Testis (tissue), 3 donors: ENCODE measurements around the gene SYCE3. TPM values are rescaled to one million over a fixed set of nuclear protein-coding genes. Genes with fewer than 3 reads are reported as not detected.

Experiments
- DNase-seq: peaks from one replicate; pipeline ENCODE4 v3.0.0-alpha.2; 2019
- H3K27ac ChIP-seq, 2 donors: fragments of 200-600 bp; sonication (generic); one replicate each; pipeline ENCODE4 v1.5.1; 2019
- H3K27me3 ChIP-seq: fragments of 200-600 bp; sonication (generic); one replicate; pipeline ENCODE4 v1.5.1; 2019
- H3K36me3 ChIP-seq: fragments of 200-600 bp; sonication (generic); one replicate; pipeline ENCODE4 v1.5.1; 2017; ENCODE audit warnings: low read depth; ENCODE audit errors: missing control alignments
- H3K4me1 ChIP-seq: fragments of 200-600 bp; sonication (generic); one replicate; pipeline ENCODE4 v1.5.1; 2019
- H3K4me3 ChIP-seq, 2 donors: fragments of 200-600 bp; sonication (generic); one replicate each; pipeline ENCODE4 v1.5.1; 2017 to 2019
- H3K9me3 ChIP-seq: fragments of 200-600 bp; sonication (generic); one replicate; pipeline ENCODE4 v1.5.1; 2017
- CTCF ChIP-seq, 3 experiments: fragments of 450-650 bp in 2 of 3; fragments of 200-600 bp in 1 of 3; sonication (generic) in 1 of 3; IDR thresholded peaks; one replicate each; pipeline ENCODE4 v1.5.1; 2016 to 2019; ENCODE audit warnings: antibody characterized with exemption in 3 of 3, mild to moderate bottlenecking in 2 of 3, moderate library complexity in 1 of 3
- POLR2A ChIP-seq: fragments of 450-650 bp; IDR thresholded peaks from one replicate; pipeline ENCODE4 v1.6.1; 2017; ENCODE audit warnings: antibody characterized with exemption, mild to moderate bottlenecking, moderate library complexity
- WGBS, 2 donors: methylation state at CpG; one replicate each; pipeline ENCODE4 v1.1.5; 2018; 5-methylcytosine and 5-hydroxymethylcytosine counted together
- intact Hi-C: fragments of 100-400 bp; cut with DNase I; formaldehyde crosslinking; loops from one replicate; pipeline ENCODE4 v1.15.1; 2023; ENCODE audit warnings: low total_unique reads
- polyA plus RNA-seq: library from polyadenylated mRNA; stranded (reverse); fragments of 350-450 nt; fragmentation: Illumina TruSeq; extraction: RNeasy Lipid Tissue Mini Kit (QIAGEN cat#74804); gene quantifications from one replicate; pipeline ENCODE4 v1.2.3, GENCODE V29; 2014; ENCODE audit warnings: low read depth, low replicate concordance; ENCODE audit not compliant: insufficient read depth
- total RNA-seq, 2 donors: library from RNA; depleted of rRNA; stranded (reverse); fragments of >200 nt; gene quantifications; one replicate each; pipeline ENCODE4 v1.2.3, GENCODE V29; 2016

SYCE3 gene
- total and polyA plus RNA-seq, 3 donors from 2014 or later, result 40.4 to 183 (median 71.9) TPM

GRCh38 chr22:50508897-50509296 is 53.8 kb downstream of the SYCE3 start:
- Histone ChIP-seq H3K4me1 (peaks cover 9% of the 10 kb centered on the region), H3K27me3 (no peaks in the 10 kb centered on the region), H3K36me3 (no peaks in the 10 kb centered on the region), H3K4me3 (peak overlapping the region; percentile 77 to 94), H3K27ac (peak overlapping the region in 1 of 2 donors; percentile 91), H3K9me3 (no peaks in the 10 kb centered on the region)
- intact Hi-C loops, result no loop called here
- DNase-seq, result no peak
- 6 to 7% methylated on average over 3 of the region's 3 CpGs for WGBS, 2 donors
- TF ChIP-seq CTCF (IDR thresholded peaks at IDR 0.05), result no peak
- TF ChIP-seq POLR2A, result no peak

- peaks cover 9% of the 10 kb centered on the region for H3K4me1 ChIP-seq
- no peaks in the 10 kb centered on the region for H3K9me3 ChIP-seq
- intact Hi-C loops, result no loop called here
- H3K36me3 ChIP-seq, result no peaks in the 10 kb centered on the region
- H3K4me3 ChIP-seq, result peak within 1 kb of the TSS; percentile 81 to 94
- WGBS, 2 donors, result 1% methylated on average over 18 to 36 of the region's 76 CpGs
- H3K27me3 ChIP-seq, result no peaks in the 10 kb centered on the region
- H3K27ac ChIP-seq, result peak within 1 kb of the TSS; percentile 72 to 91
- DNase-seq, result peak; percentile 96
- TF ChIP-seq CTCF (IDR thresholded peaks at IDR 0.05), result peak in 1 of 3 experiments; percentile 7
- TF ChIP-seq POLR2A, result peak; percentile 31
These were observed 54.5 kb downstream of the SYCE3 start, which contains the start of gene NCAPH2 for GRCh38 chr22:50507991-50508884. NCAPH2 (plus strand) TSS chr22:50508224; CDS start chr22:50508338, 114 bp downstream.

DNA sequence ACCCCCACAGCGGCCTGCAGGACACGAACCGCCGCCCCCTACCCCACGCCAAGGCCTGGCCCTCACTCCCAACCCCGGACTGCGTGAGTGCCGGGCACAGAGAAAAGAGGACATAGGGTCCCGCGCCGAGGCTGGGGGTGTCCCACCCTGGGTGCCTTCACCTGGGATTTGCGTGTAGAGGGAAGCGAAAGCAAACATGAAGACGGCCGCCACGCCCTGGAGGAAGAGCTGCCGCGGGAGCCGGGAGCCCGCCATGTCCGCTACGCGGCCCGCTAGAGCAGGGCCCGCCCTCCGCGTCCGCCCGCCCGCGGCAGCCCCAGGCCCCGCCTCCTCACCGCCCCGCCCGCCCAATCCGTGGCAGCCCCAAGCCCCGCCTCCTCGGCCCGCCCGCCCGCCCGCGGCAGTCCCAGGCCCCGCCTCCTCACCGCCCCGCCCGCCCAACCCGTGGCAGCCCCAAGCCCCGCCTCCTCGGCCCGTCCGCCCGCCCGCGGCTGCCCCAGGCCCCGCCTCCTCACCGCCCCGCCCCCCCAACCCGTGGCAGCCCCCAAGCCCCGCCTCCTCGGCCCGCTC is 55.2 kb downstream of the SYCE3 start, which contains the start of gene LMF2:
Gene LMF2, minus strand, starts transcription at position 282 of the 570 bp plus-strand sequence. Its CDS starts 27 bp downstream, at position 255.
- no peaks in the 10 kb centered on the region for H3K9me3 ChIP-seq
- peak within 1 kb of the TSS; percentile 81 to 94 for H3K4me3 ChIP-seq
- H3K27ac ChIP-seq, result peak within 1 kb of the TSS; percentile 72 to 91
- H3K4me1 ChIP-seq, result peaks cover 9% of the 10 kb centered on the region
- DNase-seq, result peak; percentile 92
- WGBS, 2 donors, result 0% methylated on average over 28 of the region's 62 CpGs; no CpG with 5 or more reads in 1 of the 2 donors
- TF ChIP-seq CTCF (IDR thresholded peaks at IDR 0.05), result no peak
- TF ChIP-seq POLR2A, result no peak
- intact Hi-C loops, result no loop called here
- H3K36me3 ChIP-seq, result no peaks in the 10 kb centered on the region
- no peaks in the 10 kb centered on the region for H3K27me3 ChIP-seq

GRCh38 chr22:50506611-50507420 is 55.9 kb downstream of the SYCE3 start:
- Histone ChIP-seq H3K9me3 (no peaks in the 10 kb centered on the region), H3K4me1 (peaks cover 9% of the 10 kb centered on the region), H3K27ac (peak overlapping the region; percentile 72 to 85), H3K4me3 (peak overlapping the region; percentile 81), H3K27me3 (no peaks in the 10 kb centered on the region), H3K36me3 (no peaks in the 10 kb centered on the region)
- WGBS, 2 donors, result 15 to 24% methylated on average over 7 to 21 of the region's 21 CpGs
- TF ChIP-seq CTCF (IDR thresholded peaks at IDR 0.05) (no peak), POLR2A (no peak)
- DNase-seq, result no peak
- intact Hi-C loops, result no loop called here
